NB4 (cell line): ENCODE results near the gene GPANK1.
A peak's percentile ranks its signal among the peaks of the same experiment; 100 is the strongest.

Experiments used
- DNase-seq: peaks from one replicate; pipeline ENCODE4 v3.0.0; 2010; ENCODE audit warnings: low read depth
- H3K4me3 ChIP-seq: one replicate; pipeline ENCODE4 v1.5.1; 2011; ENCODE audit warnings: mild to moderate bottlenecking, low read depth, low read length, moderate library complexity
- CTCF ChIP-seq: IDR thresholded peaks from one replicate; pipeline ENCODE4 v1.5.1; 2012; ENCODE audit warnings: low read depth, low read length
- MYC ChIP-seq: IDR thresholded peaks from 2 replicates; pipeline ENCODE4 v1.6.1; 2011; ENCODE audit warnings: low read depth, low read length
- POLR2A ChIP-seq: IDR thresholded peaks from 2 replicates; pipeline ENCODE4 v1.6.1; 2011; ENCODE audit warnings: mild to moderate bottlenecking; ENCODE audit not compliant: insufficient read length; ENCODE audit errors: extremely low read depth
- TF ChIP-seq, protein P1 (sequence below): IDR thresholded peaks from 2 replicates; pipeline ENCODE4 v1.6.1; 2011; ENCODE audit warnings: low read depth, low read length

Gene GPANK1

GRCh38 chr6:31683591-31683990, 18.8 kb upstream of the GPANK1 start:
- no peak overlapping the region for H3K4me3 ChIP-seq
- no peak for DNase-seq
- TF ChIP-seq POLR2A (no peak), MYC (no peak), CTCF (no peak)
- TF ChIP-seq, protein P1, sequence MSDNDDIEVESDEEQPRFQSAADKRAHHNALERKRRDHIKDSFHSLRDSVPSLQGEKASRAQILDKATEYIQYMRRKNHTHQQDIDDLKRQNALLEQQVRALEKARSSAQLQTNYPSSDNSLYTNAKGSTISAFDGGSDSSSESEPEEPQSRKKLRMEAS: no peak

- TF ChIP-seq MYC (no peak), POLR2A (no peak), CTCF (peak; percentile 26)
- DNase-seq: peak; percentile 70
- H3K4me3 ChIP-seq: peak overlapping the region; percentile 59
Measured at GRCh38 chr6:31681135-31681671, 16.4 kb upstream of the GPANK1 start.

DNA sequence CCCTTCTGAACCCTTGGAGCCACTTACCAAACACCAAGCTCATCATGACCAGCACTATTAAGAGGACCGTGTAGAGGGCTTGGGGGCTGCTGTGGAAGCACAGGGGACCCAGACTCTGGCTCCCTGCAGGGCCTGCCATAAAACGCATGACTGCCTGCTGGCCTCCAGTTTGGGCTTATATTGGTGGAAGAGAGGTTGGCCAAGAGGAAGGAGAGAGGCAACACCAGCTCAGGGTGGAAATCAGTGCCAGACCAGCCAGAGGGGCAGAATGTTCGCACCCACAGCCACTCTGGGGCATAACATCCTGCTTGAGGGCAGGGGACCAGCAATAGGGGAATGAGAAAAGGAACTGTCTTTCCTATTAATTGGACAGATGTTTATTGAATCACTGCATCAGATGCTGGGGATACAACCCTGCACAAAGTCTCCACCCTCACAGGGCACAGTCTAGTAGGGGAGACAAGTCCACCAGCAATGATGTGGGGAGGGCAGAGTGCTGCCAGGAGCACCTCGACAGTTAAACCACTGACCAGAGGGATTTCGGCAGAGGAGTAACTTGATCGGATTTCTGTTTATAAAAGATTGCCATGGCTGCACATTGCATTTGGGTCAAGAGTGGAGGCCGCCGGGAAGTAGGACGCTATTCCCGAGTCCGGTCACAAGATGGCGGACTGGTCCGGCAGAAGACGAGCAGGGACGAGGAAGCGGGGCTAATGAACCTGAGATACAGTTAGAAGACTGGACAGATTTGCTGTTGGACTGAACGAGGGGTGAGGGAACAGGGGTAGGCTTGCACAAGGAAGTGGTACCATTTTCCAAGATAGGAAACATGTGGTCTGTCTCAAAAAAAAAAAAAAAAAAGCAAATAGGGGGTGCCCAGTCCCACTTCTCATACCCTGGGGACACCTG, 15.7 kb upstream of the GPANK1 start, which contains the start of gene LY6G5C:
LY6G5C (minus strand) TSS at position 842 of the 909 bp plus-strand sequence; CDS start at position 148, 694 bp downstream.
- peak within 1 kb of the TSS; percentile 59 for H3K4me3 ChIP-seq

GRCh38 chr6:31677955-31678354, 13.2 kb upstream of the GPANK1 start:
- TF ChIP-seq, protein P1: no peak
- TF ChIP-seq CTCF: no peak
- no peak for TF ChIP-seq POLR2A
- no peak for TF ChIP-seq MYC
- H3K4me3 ChIP-seq: no peak overlapping the region
- DNase-seq: no peak

More for the DNA sequence above, 15.7 kb upstream of the GPANK1 start, which contains the start of gene LY6G5C:
- no peak for TF ChIP-seq POLR2A
- TF ChIP-seq CTCF: peak; percentile 60
- TF ChIP-seq, protein P1: 0 out of 2 replicates have a peak, but pooled peaks have one; percentile 23
- no peak for TF ChIP-seq MYC
- peak; percentile 91 for DNase-seq

- no peak overlapping the region for H3K4me3 ChIP-seq
- TF ChIP-seq CTCF (no peak), MYC (no peak), POLR2A (no peak)
- TF ChIP-seq, protein P1: no peak
- DNase-seq: no peak
Measured at GRCh38 chr6:31676904-31677303, 12.1 kb upstream of the GPANK1 start.
